ENCODE data around the gene EXD3.

EXD3 gene

DNA sequence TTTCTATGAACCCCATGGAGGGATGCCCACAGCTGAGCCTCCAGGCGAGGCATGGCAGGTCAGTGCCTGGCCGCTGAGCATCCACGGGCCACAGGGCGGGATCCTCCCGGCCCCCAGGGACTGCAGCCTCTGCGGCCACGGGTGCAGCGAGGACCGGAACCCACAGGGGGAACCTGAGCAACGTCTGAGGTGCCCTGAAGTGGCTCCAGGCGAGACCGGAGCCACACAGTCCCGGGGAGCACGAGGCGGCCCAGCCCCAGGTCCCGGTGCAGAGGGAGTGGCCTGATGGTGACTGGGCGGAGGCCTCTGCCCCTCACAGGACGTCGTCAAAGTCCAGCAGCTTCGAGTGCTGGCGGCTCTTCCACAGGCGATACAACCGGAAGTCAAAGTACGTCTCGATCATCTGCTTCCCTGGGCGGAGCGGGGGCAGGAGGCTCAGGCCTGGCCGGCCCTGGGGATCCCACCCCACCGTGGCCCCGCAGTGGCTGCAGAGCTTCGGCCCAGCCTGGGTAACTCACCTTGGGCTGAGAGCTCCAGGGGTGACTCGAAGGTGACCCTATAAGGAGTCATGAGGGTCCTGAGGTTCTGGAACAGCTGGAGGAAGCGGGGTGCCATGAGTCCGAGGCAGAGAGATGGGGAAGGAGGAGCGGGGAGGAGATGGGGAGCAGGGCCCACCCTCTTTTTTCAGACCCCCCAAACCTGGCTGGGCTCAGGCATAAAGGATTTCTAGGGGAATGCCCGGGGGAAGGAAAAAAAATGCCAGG is 26.3 kb upstream of the EXD3 start:
- no peak for DNase-seq (ENCODE audit: extremely low read depth in 1 of 2, low read depth in 1 of 2)

DNA sequence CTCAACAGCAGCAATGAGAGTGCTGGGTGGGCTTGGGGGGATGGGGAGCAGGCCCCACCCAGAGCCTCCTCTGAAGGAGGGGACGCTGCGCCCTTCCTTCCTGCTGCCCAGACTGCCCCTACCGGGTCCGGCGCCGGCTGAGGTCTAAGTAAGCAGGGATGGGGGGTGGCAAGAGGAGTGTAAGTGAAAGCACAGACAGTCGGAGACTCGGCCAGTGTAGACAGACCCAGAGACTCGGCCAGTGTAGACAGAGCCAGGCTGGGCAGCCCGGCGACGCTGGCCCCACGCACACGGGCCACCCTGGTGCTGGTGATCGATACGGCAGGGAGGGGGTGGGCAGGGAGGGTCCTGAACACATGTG is 25.6 kb upstream of the EXD3 start:
- no peak for DNase-seq (ENCODE audit: extremely low read depth in 1 of 2, low read depth in 1 of 2)

GRCh38 chr9:137447722-137448601 is 25.0 kb upstream of the EXD3 start:
- DNase-seq (ENCODE audit: extremely low read depth in 1 of 2, low read depth in 1 of 2): no peak

DNA sequence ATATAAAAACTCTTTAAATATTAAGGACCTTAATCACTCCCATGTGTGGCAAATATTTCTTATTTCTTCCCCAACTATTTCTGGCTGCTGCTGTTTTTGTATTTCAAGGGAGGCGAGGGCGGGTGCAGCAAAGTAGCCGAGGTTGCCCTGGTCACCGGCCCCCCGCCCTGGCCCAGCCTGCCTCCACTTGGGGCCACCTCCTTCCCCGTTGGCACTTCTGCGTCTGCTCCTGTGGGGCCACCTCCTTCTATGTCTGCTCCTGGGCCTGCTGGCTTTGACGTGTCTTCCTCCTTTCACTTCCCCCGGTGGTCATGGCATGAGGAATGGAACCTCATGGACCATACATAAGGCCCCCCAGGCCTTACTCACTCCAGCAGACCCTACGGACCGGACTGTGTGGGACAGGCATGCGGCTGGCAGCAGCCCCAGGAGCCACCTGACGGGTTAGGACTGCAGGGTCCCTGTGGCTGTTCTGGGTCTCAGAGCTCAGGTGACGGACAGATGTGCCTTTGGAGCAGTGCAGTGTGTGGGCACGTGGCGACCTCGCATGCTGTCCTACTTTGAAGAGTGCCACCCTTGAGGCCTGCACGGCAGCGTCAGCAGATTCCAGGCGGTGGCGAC is 24.0 kb upstream of the EXD3 start:
- DNase-seq (ENCODE audit: extremely low read depth in 1 of 2, low read depth in 1 of 2): no peak

GRCh38 chr9:137445930-137446431 is 23.0 kb upstream of the EXD3 start:
- no peak for DNase-seq (ENCODE audit: extremely low read depth in 1 of 2, low read depth in 1 of 2)

- DNase-seq (ENCODE audit: extremely low read depth in 1 of 2, low read depth in 1 of 2): peak; percentile 67 to 72
These were observed 22.4 kb upstream of the EXD3 start for GRCh38 chr9:137445275-137445807.

DNA sequence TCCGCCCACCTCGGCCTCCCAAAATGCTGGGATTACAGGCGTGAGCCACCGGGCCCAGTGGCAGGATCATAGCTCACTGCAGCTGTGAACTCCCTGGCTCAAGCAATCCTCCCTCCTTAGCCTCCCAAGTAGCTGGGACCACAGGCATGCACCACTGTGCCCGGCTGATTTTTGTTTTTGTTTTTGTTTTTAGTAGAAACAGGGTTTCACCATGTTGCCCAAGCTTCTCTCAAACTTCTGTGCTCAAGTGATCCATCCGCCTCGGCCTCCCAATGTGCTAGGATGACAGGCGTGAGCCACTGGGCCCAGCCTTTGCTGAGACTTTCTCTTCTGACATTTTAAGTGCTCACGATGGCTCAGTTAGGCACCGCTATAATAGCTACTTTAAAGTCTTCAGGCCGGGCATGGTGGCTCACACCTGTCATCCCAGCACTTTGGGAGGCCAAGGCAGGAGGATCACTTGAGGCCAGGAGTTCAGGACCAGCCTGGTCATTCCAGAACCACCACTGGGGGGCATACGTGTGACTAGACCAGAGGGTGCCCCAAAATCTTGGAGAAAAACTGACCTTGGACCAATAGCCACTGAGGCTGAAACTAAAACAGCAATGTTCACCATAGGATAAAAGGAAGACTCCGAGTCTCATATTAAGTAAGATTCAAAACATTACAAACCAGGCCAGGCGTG is 21.3 kb upstream of the EXD3 start:
- DNase-seq (ENCODE audit: extremely low read depth in 1 of 2, low read depth in 1 of 2): no peak

DNA sequence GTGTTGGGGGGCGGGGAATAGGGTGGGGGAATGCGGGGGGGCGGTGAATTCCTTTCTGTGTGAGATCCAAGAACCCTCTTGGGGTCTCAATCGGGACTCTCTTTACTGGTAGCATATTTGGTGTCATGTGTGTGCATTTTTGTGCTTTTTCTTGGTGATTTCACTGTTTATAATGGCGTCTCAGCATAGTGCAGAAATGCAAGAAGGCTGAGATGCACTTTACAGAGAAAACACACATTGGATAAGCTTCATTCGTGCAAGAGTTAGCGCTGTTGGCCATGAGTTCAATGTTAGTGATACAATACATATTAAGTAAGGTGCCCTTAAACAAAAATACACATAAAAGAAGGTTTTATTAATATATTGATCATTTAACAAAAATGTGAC is 19.0 kb upstream of the EXD3 start:
- no peak for DNase-seq (ENCODE audit: extremely low read depth in 1 of 2, low read depth in 1 of 2)

- no peak for DNase-seq (ENCODE audit: extremely low read depth in 1 of 2, low read depth in 1 of 2)
These were observed 18.4 kb upstream of the EXD3 start, which contains the start of gene ENTPD8 for GRCh38 chr9:137441289-137441934. TSS of gene ENTPD8 (minus strand) at chr9:137441357. CDS start at chr9:137438285, 3,072 bp downstream.

GRCh38 chr9:137439158-137439714 is 16.3 kb upstream of the EXD3 start:
- DNase-seq (ENCODE audit: extremely low read depth in 1 of 2, low read depth in 1 of 2): no peak

DNA sequence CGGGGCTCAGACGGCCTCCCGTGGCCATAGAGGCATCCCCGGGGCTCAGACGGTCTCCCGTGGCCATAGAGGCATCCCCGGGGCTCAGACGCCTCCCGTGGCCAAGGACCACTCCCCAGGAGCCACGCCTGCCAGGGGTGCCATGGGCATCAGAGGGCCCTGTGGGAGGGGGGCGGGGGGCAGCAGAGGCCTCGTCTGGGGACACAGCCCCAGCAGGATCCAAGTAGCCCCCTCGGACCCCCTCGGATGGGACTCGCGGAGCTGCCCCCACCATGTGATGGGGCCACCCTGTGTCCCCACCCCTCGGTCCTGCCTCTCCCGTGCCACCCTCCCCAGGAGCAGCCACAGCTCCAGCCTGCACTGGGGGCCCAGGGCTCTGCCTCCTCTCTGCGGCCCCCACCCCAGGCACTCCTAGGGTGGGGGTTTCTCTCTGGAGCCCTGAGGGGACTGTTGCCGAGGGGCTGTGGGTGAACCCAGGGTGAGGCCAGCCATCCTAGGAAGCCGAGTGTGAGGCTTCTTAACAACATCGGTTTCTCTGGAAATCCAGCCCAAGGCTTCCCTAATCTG is 15.7 kb upstream of the EXD3 start:
- no peak for DNase-seq (ENCODE audit: extremely low read depth in 1 of 2, low read depth in 1 of 2)

DNA sequence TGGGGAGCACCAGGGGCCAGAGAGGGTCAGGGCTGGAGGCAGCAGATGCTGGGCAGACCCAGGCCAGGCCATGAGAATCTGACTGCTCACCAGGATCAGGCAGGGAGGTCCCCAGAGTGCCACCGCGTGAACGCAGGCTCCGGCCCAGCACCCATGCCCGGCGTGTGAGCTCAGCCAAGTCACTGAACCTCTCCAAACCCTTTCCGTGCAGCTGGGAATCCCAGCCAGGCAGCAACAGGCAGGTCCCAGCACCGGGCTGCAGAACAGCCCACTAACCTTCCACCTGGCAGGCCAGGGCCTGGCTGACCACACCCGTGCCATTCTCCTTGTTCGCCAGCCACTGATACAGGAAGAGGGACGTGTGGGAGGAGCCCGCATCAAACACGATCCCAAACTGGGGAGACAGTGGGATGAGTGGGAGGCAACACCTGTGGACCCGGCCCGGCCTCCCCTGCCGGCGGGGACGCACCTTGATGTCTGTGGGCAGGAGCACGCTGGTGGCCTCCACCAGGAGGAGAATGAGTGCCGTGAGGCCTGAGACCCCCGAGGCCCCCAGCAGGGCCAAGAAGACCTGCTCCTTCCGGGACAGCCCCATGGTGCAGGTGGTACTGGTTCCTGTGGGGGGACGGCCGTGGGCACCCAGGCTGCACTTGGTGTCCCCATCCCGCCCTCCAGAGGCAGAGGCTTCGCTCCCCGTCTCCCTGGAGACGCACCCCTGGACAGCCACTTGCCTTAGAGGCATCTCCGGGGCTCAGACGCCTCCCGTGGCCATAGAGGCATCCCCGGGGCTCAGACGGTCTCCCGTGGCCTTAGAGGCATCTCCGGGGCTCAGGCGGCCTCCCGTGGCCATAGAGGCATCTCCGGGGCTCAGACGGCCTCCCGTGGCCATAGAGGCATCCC is 15.0 kb upstream of the EXD3 start:
- no peak for DNase-seq (ENCODE audit: extremely low read depth in 1 of 2, low read depth in 1 of 2)

GRCh38 chr9:137436761-137437600 is 14.0 kb upstream of the EXD3 start:
- no peak for DNase-seq (ENCODE audit: extremely low read depth in 1 of 2, low read depth in 1 of 2)

- no peak for DNase-seq (ENCODE audit: extremely low read depth in 1 of 2, low read depth in 1 of 2)
These were observed 13.2 kb upstream of the EXD3 start for GRCh38 chr9:137435980-137436760.

DNA sequence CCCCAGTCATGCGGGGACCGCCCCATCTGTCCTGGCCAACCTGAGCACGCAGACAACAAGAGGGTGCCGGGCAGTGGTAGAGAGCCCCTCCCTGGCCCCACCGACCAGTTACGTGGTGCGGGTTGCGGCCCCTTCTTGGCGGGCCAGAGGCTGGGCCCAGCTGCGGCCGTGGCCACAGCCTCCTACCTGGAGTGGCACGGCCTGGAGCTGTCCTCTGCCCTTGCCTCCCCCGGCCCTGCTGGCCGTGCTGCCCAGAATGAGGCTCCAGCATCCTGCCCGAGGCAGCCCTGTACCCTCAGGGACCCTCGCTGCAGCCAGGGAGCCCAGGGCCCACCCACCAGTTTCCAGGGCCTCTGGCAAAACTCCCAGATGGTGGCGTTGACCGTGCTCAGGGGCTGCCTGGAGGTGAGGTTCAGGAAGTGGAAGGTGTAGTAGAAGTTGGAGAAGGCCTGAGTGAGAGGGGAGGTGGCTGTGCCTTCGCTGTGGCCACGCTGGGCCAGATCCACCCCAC is 12.5 kb upstream of the EXD3 start:
- DNase-seq (ENCODE audit: extremely low read depth in 1 of 2, low read depth in 1 of 2): no peak

GRCh38 chr9:137434498-137435380 is 11.8 kb upstream of the EXD3 start:
- DNase-seq (ENCODE audit: extremely low read depth in 1 of 2, low read depth in 1 of 2): no peak

Data from activated CD8-positive, alpha-beta memory T cell treated with anti-CD3 and anti-CD28 coated beads for 1 hour (primary cell).